HT-29 (cell line): ENCODE results near the gene VASP. TPM values are rescaled to one million over a fixed set of nuclear protein-coding genes. Genes with fewer than 3 reads are reported as not detected.

ENCODE experiments used
- DNase-seq: peaks from one replicate; pipeline ENCODE4 v3.0.0-alpha.2; 2015; ENCODE audit warnings: low spot score
- total RNA-seq: library from RNA; depleted of rRNA; stranded (reverse); fragments of >200 nt; shearing (Covaris generic); gene quantifications from 2 replicates; pipeline ENCODE4 v1.2.3, GENCODE V29; 2014; rRNA removed

Gene VASP
- total RNA-seq, 1 experiment from 2014 or later = 506 TPM

DNA sequence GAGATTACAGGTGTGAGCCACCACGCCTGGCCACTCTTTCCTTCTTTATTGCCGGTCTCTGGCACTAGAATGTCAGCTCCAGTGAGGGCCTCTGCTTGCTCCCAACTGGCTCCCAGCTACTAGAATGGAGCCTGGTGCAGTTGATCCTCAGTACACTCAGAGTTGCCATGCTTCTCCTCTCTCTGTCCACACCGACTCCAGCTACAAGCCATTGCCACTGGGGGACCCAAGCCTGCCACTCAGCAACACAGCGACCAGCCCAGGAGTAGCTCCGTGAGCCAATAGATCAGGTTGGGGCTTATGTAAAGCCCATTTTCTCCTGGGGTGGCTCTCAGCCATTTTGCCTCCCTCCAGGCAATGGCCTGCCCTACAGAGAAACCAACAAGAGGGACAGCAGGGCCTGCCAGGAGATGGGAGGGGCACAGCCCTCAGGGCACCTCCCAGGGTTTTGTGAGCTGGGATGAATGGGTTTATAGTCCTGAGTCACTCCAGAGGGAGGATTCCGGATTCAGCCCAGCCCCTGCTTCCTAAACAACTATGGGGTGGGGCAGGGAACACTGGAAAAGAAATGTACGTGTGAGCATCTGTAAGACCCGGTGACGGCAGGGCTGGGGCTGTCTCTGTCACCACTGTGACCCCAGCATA is 40.8 kb downstream of the VASP start:
- peak; percentile 95 for DNase-seq

- DNase-seq = peak; percentile 98
Measured at GRCh38 chr19:45553464-45553863, 46.2 kb downstream of the VASP start.

GRCh38 chr19:45554481-45554880 is 47.2 kb downstream of the VASP start:
- no peak for DNase-seq

DNA sequence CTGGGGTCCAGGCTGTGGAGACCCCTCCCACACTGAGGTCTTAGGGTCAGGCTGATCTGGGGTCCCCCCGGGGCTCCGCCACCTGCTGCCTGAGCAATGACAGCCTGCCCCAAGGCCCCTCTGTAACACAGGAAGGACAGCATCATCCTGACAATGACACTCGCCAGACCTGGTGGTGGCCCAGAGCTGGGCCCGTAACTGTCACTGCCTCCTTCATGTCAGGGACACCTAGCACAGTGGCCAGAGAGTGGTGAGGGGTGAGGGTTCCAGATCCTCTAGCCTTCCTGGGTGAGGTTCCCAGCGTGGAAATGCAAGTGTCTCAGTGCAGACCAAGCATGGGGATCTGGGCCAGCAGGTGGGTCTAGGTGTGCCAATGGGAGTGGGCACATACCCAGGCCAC is 49.6 kb downstream of the VASP start:
- DNase-seq = no peak

DNA sequence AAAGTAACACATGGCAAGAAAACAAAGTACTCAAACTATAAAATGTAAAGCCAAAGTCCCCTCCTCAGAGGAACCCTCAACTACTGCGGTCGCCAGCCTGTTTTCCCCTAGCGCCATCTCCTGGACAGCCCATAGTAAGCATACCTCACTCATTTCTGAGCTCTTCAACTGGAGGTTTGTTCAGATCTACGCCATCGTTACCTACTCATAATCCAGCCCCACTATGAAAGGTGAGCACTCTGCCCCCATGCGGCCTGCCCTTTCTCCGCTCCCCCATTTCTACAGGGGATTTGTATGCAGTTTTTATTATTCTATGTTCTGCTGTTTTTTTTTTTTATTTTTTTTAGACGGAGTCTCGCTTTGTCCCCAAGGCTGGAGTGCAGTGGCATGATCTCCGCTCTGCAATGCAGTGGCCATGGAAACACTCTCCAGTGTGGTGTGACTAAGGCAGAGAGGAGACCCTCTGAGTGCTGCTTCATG is 51.2 kb downstream of the VASP start:
- peak; percentile 90 for DNase-seq

DNA sequence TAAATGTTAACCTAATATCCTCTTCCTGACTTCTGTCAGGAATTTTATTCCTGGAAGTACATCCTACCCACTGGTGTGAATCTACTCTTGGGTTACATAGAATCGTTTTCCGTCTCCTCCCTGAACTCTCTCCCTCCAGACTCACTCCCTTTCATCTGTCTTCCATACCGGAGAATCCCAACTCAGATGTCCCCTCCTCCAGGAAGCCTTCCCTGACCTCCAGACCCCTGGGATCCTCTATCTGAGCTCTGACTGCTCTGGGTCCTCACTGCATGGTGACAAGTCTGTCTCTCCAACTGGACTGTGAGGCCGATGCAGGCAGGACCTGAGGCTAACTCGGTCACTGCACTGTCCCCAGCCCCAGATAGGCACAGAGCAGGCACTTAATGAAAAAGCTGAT is 52.8 kb downstream of the VASP start:
- no peak for DNase-seq

DNA sequence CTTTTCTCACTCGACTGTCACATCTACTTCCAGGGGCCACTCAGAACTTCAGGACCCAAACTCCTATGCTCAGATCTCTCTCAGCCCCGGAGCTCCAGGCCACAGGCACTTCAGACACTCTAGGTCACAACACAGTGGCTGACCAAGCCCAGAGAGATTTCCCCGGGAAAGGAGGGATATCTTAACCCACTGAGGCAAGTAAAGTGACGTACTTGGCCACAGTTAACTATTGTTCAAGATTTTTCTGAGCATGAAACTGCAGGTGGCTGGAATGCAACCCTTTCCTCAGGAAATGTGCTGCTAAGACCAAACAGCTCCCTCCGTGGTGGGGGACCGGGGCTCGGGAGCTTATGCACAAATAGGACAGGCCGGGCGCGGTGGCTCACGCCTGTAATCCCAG is 53.4 kb downstream of the VASP start:
- no peak for DNase-seq

DNA sequence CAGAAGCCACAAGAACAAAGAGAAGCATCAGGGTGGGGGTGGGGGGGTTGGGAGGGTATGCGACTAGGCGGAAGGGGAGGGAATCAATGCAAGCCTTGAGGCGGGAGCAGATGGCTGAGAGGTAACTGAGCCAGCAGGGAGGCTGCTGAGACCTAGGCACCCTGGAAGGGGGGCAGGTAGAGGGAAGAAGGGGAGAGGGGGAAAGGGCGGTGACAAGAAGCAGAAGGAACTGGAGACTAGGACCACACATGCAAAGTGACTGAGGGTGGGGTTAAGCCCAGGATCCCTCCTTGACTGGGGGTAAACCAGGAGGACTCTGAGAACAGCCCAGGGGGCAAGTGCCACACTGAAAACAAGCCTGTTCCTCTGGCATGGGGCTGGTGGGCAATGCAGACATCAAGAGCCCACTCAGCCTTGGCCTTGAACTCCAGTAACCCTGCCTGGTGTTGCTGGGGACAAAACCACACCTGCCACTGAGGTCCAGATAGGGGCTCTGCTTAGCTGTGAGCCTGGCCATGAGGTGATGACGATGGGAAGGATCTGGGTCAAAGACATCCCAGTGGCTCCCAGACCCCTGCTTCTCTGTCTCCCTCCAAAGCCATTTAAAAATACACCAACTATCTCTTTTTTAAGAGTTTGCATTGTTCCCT is 57.0 kb downstream of the VASP start:
- no peak for DNase-seq

DNA sequence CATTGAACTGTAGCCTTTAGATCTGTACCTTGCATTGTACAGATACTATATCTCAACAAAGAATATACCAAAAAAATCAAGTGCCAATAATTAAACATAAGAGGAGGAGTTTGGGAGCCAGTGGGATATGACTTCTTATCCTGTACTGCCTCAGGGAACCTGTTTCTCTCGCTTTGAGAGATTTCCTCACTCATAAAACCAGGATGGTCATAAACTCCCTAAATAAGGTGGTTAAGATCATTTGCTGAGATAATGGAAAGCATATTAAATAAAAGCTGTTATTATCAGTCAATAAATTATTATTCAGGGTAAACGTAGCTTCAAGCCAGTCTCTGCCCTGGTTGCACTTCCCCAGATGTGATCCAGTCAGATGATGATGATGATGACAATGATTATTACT is 60.3 kb downstream of the VASP start:
- DNase-seq = peak; percentile 64

- peak; percentile 32 for DNase-seq
Measured at GRCh38 chr19:45568732-45569131, 61.5 kb downstream of the VASP start.

GRCh38 chr19:45569619-45570421 is 62.5 kb downstream of the VASP start:
- peak; percentile 78 for DNase-seq

- no peak for DNase-seq
Measured at GRCh38 chr19:45571457-45572220, 64.4 kb downstream of the VASP start.

DNA sequence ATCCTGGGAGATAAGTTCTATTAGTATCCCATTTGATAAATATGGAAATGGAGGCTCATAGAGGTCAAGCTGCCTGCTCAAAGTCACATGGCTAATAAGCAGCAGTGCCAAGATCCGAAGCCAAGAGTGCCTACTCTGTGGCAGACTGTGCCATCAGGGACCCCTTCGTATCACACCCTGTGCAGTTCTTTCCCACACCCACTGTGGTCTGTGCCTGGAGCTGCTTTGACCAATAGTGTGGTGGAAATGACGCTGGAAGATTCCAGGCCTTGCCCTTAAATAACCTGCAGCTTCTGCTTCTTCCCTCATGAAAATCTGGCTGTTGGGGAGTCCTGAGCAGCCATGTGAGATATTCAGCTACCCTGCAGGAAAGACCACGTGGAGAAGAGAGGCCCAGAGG is 67.2 kb downstream of the VASP start:
- DNase-seq = no peak

DNA sequence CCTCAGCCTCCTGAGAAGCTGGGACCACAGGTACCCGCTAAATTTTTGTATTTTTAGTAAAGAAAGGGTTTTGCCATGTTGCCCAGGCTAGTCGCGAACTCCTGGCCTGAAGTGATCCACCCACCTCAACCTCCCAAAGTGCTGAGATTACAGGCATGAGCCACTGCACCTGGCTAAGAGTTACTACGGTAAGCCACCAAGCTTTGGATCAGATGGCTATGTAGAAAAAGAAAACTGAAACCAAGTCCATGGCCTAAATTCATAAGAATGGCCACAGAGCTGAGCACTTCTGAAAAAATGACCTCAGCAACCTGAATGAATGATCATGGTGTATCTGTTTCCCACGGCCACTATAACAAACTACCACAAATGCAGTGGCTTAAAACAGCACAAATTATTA is 67.9 kb downstream of the VASP start:
- DNase-seq = no peak

Other genes starting within 250 kb of the VASP start
- not detected in 2 replicates for gene CKM, start 184.6 kb upstream of the VASP start, total RNA-seq
- 0.05 and 0.64 TPM in 2 replicates for gene KLC3, start 166.7 kb upstream of the VASP start, total RNA-seq
- gene ERCC2, start 136.9 kb upstream of the VASP start, total RNA-seq = 40.9 and 49.8 TPM in 2 replicates
- gene PPP1R13L, start 102.4 kb upstream of the VASP start, total RNA-seq = 47.8 and 48.0 TPM in 2 replicates
- gene POLR1G, start 100.8 kb upstream of the VASP start, total RNA-seq = 51.7 and 68.2 TPM in 2 replicates
- 154 and 159 TPM in 2 replicates for gene ERCC1, start 83.6 kb upstream of the VASP start, total RNA-seq
- 218 and 253 TPM in 2 replicates for gene FOSB, start 39.5 kb upstream of the VASP start, total RNA-seq
- 11.4 and 15.4 TPM in 2 replicates for gene RTN2, start 10.4 kb upstream of the VASP start, total RNA-seq
- 9.8 and 15.3 TPM in 2 replicates for gene PPM1N, start 9.0 kb upstream of the VASP start, total RNA-seq
- 20.5 and 23.0 TPM in 2 replicates for gene OPA3, start 77.3 kb downstream of the VASP start, total RNA-seq
- not detected in 2 replicates for gene GPR4, start 94.7 kb downstream of the VASP start, total RNA-seq
- 38.2 and 39.5 TPM in 2 replicates for gene EML2, start 131.9 kb downstream of the VASP start, total RNA-seq
- 4.3 and 5.1 TPM in 2 replicates for gene GIPR, start 160.7 kb downstream of the VASP start, total RNA-seq
- gene SNRPD2, start 184.5 kb downstream of the VASP start, total RNA-seq = 802 and 867 TPM in 2 replicates
- gene QPCTL, start 185.2 kb downstream of the VASP start, total RNA-seq = 34.7 and 36.4 TPM in 2 replicates
- gene FBXO46, start 223.4 kb downstream of the VASP start, total RNA-seq = 44.4 and 57.6 TPM in 2 replicates
- gene MEIOSIN, start 226.0 kb downstream of the VASP start, total RNA-seq = not detected in 2 replicates